K562 (cell line): ENCODE data around the gene SNX20.

Source experiments
- ETS1 ChIP-seq: conservative IDR thresholded peaks from 2 replicates; pipeline ENCODE4 v1.6.1; 2011; ENCODE audit warnings: low read depth, mild to moderate bottlenecking, low read length; ENCODE audit not compliant: control insufficient read depth
- SIN3A ChIP-seq, 2 experiments: fragments of 150-350 bp in 1 of 2; IDR thresholded peaks; 2 replicates each; pipeline ENCODE4 v1.6.1; 2011 to 2016; ENCODE audit warnings: borderline replicate concordance in 2 of 2, low read depth in 2 of 2, low read length in 2 of 2, mild to moderate bottlenecking in 2 of 2, moderate library complexity in 2 of 2; ENCODE audit not compliant: control insufficient read depth in 1 of 2
- TF ChIP-seq, protein P1 (sequence below), 3 experiments: IDR thresholded peaks in 2 of 3; conservative IDR thresholded peaks in 1 of 3; 2 replicates each; pipeline ENCODE4 v1.5.1; 2011 to 2012; ENCODE audit warnings: low read length in 3 of 3, mild to moderate bottlenecking in 3 of 3, control low read depth in 2 of 3, improper control_type of control experiment in 1 of 3, inconsistent platforms in 1 of 3, low read depth in 1 of 3, mixed read lengths in 1 of 3, moderate library complexity in 1 of 3; ENCODE audit not compliant: insufficient read depth in 2 of 3

- no peak for TF ChIP-seq ETS1
- TF ChIP-seq, protein P1, sequence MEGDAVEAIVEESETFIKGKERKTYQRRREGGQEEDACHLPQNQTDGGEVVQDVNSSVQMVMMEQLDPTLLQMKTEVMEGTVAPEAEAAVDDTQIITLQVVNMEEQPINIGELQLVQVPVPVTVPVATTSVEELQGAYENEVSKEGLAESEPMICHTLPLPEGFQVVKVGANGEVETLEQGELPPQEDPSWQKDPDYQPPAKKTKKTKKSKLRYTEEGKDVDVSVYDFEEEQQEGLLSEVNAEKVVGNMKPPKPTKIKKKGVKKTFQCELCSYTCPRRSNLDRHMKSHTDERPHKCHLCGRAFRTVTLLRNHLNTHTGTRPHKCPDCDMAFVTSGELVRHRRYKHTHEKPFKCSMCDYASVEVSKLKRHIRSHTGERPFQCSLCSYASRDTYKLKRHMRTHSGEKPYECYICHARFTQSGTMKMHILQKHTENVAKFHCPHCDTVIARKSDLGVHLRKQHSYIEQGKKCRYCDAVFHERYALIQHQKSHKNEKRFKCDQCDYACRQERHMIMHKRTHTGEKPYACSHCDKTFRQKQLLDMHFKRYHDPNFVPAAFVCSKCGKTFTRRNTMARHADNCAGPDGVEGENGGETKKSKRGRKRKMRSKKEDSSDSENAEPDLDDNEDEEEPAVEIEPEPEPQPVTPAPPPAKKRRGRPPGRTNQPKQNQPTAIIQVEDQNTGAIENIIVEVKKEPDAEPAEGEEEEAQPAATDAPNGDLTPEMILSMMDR (IDR thresholded peaks at IDR 0.05 in 2 of 3, conservative IDR thresholded peaks at IDR 0.05 in 1 of 3; ENCODE audit: insufficient read depth in 2 of 3, low read depth in 1 of 3, low read length in 3 of 3) = no peak
- no peak for TF ChIP-seq SIN3A (IDR thresholded peaks at IDR 0.05; ENCODE audit: borderline replicate concordance in 2 of 2, control insufficient read depth in 1 of 2, low read depth in 2 of 2, low read length in 2 of 2)
Observed at GRCh38 chr16:50622029-50622428, 59.1 kb downstream of the SNX20 start.
